Fibroblast of lung (primary cell): ENCODE measurements around the gene TNS1. TPM values are rescaled to one million over a fixed set of nuclear protein-coding genes. Genes with fewer than 3 reads are reported as not detected.

Experiments
- DNase-seq, 2 donors: peaks; one replicate each; pipeline versions ENCODE4 v3.0.0 to v3.0.0-alpha.2; 2010; ENCODE audit warnings: low read depth in 2 of 2
- H2AFZ ChIP-seq: 2 replicates; pipeline ENCODE4 v1.5.1; 2012; ENCODE audit warnings: low read length, control low read depth, inconsistent platforms
- H3K27ac ChIP-seq: 2 replicates; pipeline ENCODE4 v1.5.1; 2011; ENCODE audit warnings: low read length, control low read depth; ENCODE audit not compliant: insufficient read depth
- H3K27me3 ChIP-seq: 2 replicates; pipeline ENCODE4 v1.5.1; 2011; ENCODE audit warnings: mild to moderate bottlenecking, low read length; ENCODE audit not compliant: control insufficient read depth, insufficient read depth
- H3K36me3 ChIP-seq: 2 replicates; pipeline ENCODE4 v1.5.1; 2011; ENCODE audit warnings: low read length; ENCODE audit not compliant: control insufficient read depth, insufficient read depth
- H3K4me1 ChIP-seq: 2 replicates; pipeline ENCODE4 v1.5.1; 2011; ENCODE audit warnings: low read length; ENCODE audit not compliant: control insufficient read depth, insufficient read depth; ENCODE audit errors: extremely low read depth
- H3K4me2 ChIP-seq: 2 replicates; pipeline ENCODE4 v1.5.1; 2011; ENCODE audit warnings: low read length, control low read depth; ENCODE audit not compliant: insufficient read depth; ENCODE audit errors: extremely low read depth
- H3K4me3 ChIP-seq, 4 experiments: fragments of 200-600 bp in 1 of 4; sonication (generic) in 1 of 4; replicated peaks in 1 of 4; 2 replicates each; pipeline ENCODE4 v1.5.1; 2011 to 2016; ENCODE audit warnings: low read length in 4 of 4, low read depth in 3 of 4, mild to moderate bottlenecking in 3 of 4, control low read depth in 2 of 4, inconsistent platforms in 1 of 4, mixed read lengths in 1 of 4; ENCODE audit not compliant: insufficient read depth in 1 of 4; ENCODE audit errors: control extremely low read depth in 1 of 4
- H3K79me2 ChIP-seq: 2 replicates; pipeline ENCODE4 v1.5.1; 2012; ENCODE audit warnings: mild to moderate bottlenecking, low read length, inconsistent platforms; ENCODE audit not compliant: control insufficient read depth, insufficient read depth
- H3K9ac ChIP-seq: 2 replicates; pipeline ENCODE4 v1.5.1; 2011; ENCODE audit warnings: mild to moderate bottlenecking, low read length, control low read depth; ENCODE audit not compliant: insufficient read depth
- H3K9me3 ChIP-seq: 2 replicates; pipeline ENCODE4 v1.5.1; 2012; ENCODE audit warnings: low read depth, low read length; ENCODE audit not compliant: control insufficient read depth, insufficient read depth
- H4K20me1 ChIP-seq: 2 replicates; pipeline ENCODE4 v1.5.1; 2011; ENCODE audit warnings: low read length; ENCODE audit not compliant: control insufficient read depth, insufficient read depth; ENCODE audit errors: extremely low read depth
- EZH2 ChIP-seq: IDR thresholded peaks from 2 replicates; pipeline ENCODE4 v1.5.1; 2012; ENCODE audit warnings: low read length, control low read depth, mild to moderate bottlenecking; ENCODE audit errors: missing control alignments
- polyA plus RNA-seq, 2 donors: library from polyadenylated mRNA; depleted of rRNA in 1 of 2; stranded (reverse) in 1 of 2; unstranded in 1 of 2; fragments of >200 nt; gene quantifications; 2 replicates each; pipeline ENCODE4 v1.2.1, GENCODE V29; 2011 to 2012; ENCODE audit warnings: missing spikeins in 1 of 2
- total RNA-seq: library from RNA; depleted of rRNA; stranded (reverse); fragments of >200 nt; gene quantifications from 2 replicates; pipeline ENCODE4 v1.2.1, GENCODE V29; 2014
- TF ChIP-seq, protein P1 (sequence below), 2 donors: IDR thresholded peaks in 1 of 2; conservative IDR thresholded peaks in 1 of 2; 1 replicate in 1 of 2; 2 replicates in 1 of 2; pipeline ENCODE4 v1.5.1; 2011 to 2012; ENCODE audit warnings: low read length in 2 of 2, control low read depth in 1 of 2, inconsistent platforms in 1 of 2, low read depth in 1 of 2, mild to moderate bottlenecking in 1 of 2

The TNS1 gene
- total and polyA plus RNA-seq, 2 donors (not counting 1 experiment from before 2014, with no cell fraction given), result 44.4 to 47.1 TPM

DNA sequence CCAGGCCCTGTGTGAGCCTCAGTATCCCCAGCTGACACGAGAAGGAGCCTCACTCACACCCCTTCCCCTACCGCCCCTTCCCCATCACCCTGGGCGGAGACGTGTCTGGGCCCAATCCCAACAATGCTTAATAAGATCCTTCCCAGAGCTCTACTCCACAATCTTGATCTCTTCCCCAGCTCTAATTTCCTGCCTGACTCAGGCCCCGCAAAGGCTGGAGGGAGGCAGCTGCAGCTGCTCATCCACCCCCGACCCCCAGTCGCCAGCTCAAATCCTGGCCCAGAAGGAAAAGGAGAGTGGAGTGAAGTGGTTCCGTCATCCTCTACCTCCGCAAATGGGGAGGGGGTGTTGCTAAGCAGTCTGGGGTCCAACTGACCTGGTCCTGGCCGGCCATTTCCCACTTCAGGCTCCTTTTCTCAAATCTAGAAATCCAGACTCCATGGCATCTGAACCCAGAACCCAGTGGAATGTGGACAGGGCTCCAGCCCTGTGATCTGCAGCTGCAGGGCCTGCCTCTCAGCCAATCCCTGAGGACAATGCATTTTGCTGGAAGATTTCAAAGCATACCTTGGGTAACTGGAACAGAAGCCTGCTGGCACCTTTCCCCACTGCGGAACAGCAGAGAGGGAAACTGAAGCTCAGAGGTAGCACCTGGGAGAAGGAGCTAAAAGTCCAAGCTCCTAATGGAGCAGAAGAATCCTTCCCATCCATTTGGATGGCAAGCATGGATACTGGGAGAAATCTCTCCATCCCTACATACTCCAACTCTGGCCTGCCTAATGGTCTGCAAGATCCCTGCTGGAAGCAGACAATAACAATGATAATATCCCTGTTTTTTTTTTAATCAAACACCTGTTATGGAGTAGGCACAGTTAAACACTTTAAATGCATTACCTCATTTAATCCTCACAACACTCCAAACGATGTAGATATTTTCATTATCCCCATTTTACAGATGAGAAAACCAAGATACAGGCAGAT, 5.6 kb upstream of the TNS1 start:
- no peaks in the 10 kb centered on the region for H3K27me3 ChIP-seq
- H4K20me1 ChIP-seq, result no peaks in the 10 kb centered on the region
- no peaks in the 10 kb centered on the region for H3K9me3 ChIP-seq
- no peaks in the 10 kb centered on the region for H3K79me2 ChIP-seq
- H3K36me3 ChIP-seq, result no peaks in the 10 kb centered on the region
- no peak overlapping the region for H2AFZ ChIP-seq
- H3K9ac ChIP-seq, result no peak overlapping the region
- no peak overlapping the region for H3K27ac ChIP-seq
- DNase-seq, result peak; percentile 40 to 76
- no peak overlapping the region for H3K4me2 ChIP-seq
- TF ChIP-seq, protein P1, sequence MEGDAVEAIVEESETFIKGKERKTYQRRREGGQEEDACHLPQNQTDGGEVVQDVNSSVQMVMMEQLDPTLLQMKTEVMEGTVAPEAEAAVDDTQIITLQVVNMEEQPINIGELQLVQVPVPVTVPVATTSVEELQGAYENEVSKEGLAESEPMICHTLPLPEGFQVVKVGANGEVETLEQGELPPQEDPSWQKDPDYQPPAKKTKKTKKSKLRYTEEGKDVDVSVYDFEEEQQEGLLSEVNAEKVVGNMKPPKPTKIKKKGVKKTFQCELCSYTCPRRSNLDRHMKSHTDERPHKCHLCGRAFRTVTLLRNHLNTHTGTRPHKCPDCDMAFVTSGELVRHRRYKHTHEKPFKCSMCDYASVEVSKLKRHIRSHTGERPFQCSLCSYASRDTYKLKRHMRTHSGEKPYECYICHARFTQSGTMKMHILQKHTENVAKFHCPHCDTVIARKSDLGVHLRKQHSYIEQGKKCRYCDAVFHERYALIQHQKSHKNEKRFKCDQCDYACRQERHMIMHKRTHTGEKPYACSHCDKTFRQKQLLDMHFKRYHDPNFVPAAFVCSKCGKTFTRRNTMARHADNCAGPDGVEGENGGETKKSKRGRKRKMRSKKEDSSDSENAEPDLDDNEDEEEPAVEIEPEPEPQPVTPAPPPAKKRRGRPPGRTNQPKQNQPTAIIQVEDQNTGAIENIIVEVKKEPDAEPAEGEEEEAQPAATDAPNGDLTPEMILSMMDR (conservative IDR thresholded peaks at IDR 0.05 in 1 of 2, IDR thresholded peaks at IDR 0.05 in 1 of 2; ENCODE audit: low read depth in 1 of 2, low read length in 2 of 2), result no peak
- TF ChIP-seq EZH2, result peak; percentile 7
- peak overlapping the region in 1 of 4 experiments; percentile 69 for H3K4me3 ChIP-seq
- peaks cover 8% of the 10 kb centered on the region for H3K4me1 ChIP-seq

DNA sequence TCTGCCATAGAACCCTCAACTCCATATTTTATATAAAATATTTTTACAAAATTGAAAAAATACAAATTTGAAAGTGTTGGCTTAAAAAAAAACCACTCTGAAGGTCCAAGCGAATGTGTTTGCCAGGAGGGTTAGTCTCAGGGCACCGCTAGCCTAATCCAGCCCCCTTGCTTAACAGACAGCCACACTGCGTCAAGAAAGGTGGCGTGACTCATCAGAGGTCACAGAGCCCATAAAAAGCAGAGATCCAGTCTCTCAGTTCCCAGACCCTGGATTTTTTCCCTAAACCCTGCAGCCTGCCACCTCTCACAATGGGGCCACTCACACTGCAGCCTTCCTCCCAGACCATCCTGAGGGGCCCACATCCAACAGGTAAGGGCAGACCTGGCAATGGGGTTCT, 3.9 kb upstream of the TNS1 start:
- Histone ChIP-seq H3K9ac (no peak overlapping the region), H2AFZ (no peak overlapping the region), H3K4me3 (no peak overlapping the region), H4K20me1 (no peaks in the 10 kb centered on the region), H3K36me3 (no peaks in the 10 kb centered on the region), H3K27ac (no peak overlapping the region), H3K79me2 (peaks cover 4% of the 10 kb centered on the region), H3K9me3 (no peaks in the 10 kb centered on the region), H3K4me1 (peaks cover 10% of the 10 kb centered on the region), H3K27me3 (no peaks in the 10 kb centered on the region), H3K4me2 (no peak overlapping the region)
- TF ChIP-seq, protein P1 (conservative IDR thresholded peaks at IDR 0.05 in 1 of 2, IDR thresholded peaks at IDR 0.05 in 1 of 2; ENCODE audit: low read depth in 1 of 2, low read length in 2 of 2), result no peak
- no peak for TF ChIP-seq EZH2
- DNase-seq, result peak; percentile 66 to 79

DNA sequence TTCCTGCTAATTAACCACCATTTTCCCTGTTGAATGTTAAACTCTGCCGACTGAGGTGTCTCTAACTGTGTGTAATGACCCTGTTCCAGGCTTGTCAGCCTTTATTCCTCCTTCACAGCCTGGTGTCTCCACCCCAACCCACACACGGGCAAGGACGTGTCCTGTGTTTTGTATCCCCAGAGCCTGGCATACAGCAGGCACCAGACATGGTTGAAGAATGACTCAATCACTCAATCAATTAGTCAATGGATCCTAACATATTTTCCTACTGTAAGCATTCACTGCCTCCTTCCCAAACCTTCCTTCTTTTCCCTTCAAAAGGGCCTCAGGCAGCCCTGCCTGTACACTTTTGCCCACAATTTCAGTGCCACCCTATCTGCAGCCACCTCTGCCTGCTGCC, 2.7 kb upstream of the TNS1 start:
- H3K27ac ChIP-seq, result no peak overlapping the region

More for the DNA sequence above, 2.7 kb upstream of the TNS1 start:
- Histone ChIP-seq H4K20me1 (no peaks in the 10 kb centered on the region), H3K79me2 (peaks cover 12% of the 10 kb centered on the region), H2AFZ (no peak overlapping the region), H3K9ac (no peak overlapping the region), H3K4me1 (peaks cover 10% of the 10 kb centered on the region), H3K36me3 (no peaks in the 10 kb centered on the region), H3K4me2 (no peak overlapping the region), H3K9me3 (no peaks in the 10 kb centered on the region), H3K27me3 (no peaks in the 10 kb centered on the region), H3K4me3 (no peak overlapping the region)
- peak in 1 of 2 donors; percentile 44 for DNase-seq
- TF ChIP-seq EZH2, result no peak
- TF ChIP-seq, protein P1 (conservative IDR thresholded peaks at IDR 0.05 in 1 of 2, IDR thresholded peaks at IDR 0.05 in 1 of 2; ENCODE audit: low read depth in 1 of 2, low read length in 2 of 2), result no peak
